LHCN-M2 (cell line): ENCODE measurements around the gene SH3RF3. TPM values are rescaled to one million over a fixed set of nuclear protein-coding genes. Genes with fewer than 3 reads are reported as not detected.
A peak's percentile ranks its signal among the peaks of the same experiment; 100 is the strongest.

Source experiments
- DNase-seq: peaks from one replicate; pipeline ENCODE4 v3.0.0-alpha.2; 2012; ENCODE audit warnings: low read depth
- total RNA-seq: library from RNA; depleted of rRNA; stranded (reverse); fragments of >200 nt; gene quantifications from 2 replicates; pipeline ENCODE4 v1.2.3, GENCODE V29; 2014

SH3RF3 gene
- total RNA-seq, 1 experiment from 2014 or later, result 6.6 TPM

DNA sequence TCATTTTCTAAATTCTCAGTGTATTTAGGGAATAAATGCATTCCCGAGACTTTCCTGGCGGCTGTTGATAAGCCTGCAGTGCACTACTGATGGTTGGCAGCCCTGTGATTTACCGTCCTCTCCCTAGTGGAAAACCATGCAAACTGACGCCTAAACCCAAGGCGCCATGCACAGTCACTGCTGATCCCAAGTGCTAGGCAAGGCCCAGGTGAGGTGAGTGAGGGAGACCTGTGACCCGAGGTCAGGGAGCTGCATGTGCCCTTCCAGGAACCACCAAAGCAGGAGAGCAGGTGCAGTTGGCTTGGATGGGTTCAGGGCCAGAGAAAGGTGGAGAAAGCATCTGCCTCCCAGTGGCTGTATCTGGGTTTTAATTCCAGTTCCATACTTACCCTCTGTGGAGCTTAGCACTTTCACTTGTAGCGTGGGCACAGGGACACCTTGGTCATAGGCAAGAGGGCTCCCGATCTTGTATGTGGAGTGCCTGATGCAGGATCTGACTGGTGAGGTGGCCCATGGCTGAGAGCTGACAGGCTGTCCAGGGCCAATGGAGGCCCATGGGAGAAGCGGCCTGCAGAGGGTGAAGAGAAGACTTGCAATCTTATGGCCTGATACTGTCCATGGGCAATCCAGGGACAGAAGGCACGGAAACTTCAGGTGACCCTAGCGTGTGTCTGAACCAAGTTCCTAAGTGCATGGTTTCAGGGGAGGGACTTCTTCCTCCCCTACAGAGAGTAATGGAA, 131.3 kb downstream of the SH3RF3 start:
- DNase-seq, result no peak

DNA sequence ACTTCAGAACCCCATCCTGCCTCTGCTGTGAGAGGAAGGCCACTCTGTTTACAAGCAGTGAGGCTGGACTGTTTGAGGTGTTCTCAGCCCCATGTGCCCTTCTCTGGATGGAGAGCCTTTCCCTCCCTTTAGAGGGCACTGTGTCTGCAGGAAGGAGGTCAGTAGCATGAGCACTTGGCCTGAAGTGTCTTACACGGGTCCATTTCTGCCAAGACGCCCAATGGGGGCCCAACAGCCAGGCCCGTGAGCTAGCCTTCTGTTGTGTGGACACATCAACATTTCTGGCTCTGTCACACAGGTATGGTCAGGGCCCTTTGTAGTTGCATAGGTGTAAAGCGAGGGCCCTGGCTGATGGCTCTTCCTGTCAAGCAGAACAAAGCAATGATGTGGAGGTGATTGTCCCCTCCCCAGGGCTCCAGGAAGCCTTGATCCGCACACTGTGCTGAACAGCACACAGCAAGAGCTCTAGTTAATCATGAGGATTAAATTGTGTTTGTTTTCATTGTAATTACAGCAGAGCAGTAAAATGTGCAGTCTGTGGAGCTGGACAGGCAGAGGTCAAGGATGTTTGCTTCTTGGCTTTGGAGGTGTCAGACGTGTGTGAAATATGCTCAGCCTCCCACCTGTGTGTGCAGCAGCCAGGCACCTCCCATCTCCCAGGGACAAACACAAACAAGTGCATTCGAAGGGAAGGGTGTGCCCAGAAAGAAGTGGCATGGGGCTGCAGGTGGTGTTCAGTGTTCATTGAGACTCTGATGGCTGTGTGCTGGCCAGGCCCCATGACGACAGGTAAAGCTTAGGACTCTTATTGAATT, 132.1 kb downstream of the SH3RF3 start:
- peak; percentile 32 for DNase-seq

DNA sequence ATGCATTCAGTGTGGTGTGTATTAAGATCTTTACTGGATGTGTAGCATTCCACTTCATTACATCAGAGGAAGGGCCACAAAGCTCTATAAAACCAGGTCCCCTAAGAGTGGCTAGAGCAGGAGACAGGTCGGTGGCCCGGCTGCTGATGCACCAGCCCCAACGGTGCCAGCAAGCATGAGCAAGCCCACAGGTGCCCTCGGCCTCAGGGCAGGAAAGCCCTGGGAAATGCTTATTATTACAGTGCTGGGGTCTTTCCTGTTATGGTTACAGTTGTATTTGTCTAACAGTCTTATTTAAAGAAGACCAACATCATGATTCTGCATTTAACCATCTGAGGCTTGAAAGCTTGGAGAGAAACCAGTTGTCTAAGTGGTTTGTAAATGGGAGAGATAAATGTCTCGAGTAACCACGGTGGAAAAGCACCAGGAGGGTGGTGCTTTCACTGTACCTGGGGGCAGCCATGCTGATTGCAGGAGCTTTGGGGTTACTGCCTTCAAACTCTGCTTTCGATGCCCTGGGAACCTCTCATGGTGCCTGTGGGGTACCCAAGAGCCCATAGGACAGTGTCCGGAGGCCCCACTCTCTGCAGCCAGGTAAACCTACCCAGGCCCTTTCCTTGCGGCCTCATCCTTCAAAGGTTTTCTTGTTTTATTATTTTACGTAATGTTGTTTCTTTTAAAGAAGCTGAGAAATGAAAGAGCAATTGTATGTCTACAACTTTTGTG, 133.1 kb downstream of the SH3RF3 start:
- no peak for DNase-seq

DNA sequence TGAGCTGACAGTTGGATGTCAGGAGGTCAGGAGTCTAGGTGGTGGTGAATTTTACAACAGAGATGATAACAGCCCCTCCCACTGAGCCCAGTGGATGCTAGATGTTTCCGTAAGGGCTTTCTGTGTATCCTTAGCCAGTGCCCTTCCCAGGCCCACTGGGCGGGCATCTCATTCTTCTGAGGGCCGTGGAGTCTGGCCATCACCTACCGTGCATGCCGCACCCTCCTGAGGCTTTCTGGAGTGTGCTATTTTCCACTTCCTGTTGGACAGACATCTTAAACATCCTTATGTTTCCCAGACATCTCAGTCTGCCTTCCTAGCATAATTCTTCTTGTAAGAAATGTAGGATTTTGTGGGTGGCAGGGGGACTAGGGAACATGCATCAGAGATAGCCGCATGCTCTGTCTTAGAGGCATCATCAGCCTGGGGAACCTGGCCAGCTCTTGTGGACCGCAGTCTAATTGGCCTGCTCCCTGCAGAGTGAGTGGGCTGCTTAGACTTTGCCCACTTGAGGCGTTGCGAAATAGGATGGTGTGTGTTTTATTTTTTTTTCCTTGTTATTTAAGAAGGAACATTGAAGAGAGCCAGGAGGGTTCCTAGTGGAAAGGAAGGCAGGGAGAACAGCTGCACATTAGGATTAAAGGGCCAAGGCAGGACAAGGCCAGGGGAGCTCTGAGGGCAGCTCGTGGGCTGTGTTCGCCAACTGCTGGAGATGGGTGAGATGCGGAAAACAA, 135.8 kb downstream of the SH3RF3 start:
- DNase-seq, result peak; percentile 88

DNA sequence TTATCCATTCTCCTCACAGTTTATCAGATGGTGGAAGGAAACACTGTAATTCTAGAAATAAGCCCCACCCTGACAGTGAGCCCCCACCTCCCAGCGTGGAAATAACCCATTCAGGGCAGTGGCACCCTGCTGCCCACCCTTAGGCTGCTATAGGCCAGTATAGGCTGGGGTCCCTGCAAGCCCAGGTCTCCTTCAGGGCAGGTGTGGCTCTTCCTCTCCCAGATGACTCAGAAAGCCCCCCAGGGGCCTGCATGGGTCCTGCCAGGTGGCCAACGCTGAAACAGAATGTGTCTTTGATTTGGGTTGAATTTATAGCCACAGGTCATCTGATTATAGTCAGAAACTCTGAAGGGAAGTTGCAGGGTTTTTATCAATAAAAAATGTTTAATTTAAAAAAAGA, 136.4 kb downstream of the SH3RF3 start:
- DNase-seq, result no peak

DNA sequence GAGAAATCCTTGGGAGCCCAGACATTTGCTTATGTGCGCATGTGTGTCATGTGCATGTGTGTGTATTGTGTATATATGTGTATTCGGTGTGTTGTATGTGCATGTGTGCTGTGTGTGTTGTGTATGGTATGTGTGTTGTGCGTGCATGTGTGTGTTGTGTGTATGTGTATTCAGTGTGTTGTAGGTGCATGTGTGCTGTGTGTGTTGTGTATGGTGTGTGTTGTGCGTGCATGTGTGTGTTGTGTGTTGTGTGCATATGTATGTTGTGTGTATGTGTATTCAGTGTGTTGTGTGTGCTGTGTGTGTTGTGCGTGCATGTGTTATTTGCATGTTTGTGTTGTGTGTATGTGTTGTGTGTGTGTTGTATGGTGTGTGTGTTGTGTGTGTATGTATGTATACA, 136.9 kb downstream of the SH3RF3 start:
- DNase-seq, result no peak

DNA sequence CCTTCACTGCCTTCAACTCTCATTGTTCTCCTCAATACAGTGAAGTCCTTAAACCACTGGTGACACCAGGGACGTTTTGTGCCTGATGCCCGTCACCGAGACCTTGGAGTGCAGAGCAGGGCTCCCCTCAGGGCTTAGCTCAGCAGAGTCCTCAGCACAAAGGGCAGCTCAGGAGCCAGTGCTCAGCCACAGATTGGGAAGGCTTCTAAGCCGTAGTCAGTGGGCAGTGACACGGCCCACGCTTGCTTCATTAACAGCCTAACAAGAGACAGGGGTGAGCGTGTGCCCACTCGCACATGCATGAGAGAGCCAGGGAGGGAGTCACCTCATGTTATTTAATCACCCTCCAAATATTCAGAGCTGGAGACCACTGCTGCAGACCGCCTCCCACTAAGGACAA, 137.5 kb downstream of the SH3RF3 start:
- no peak for DNase-seq

DNA sequence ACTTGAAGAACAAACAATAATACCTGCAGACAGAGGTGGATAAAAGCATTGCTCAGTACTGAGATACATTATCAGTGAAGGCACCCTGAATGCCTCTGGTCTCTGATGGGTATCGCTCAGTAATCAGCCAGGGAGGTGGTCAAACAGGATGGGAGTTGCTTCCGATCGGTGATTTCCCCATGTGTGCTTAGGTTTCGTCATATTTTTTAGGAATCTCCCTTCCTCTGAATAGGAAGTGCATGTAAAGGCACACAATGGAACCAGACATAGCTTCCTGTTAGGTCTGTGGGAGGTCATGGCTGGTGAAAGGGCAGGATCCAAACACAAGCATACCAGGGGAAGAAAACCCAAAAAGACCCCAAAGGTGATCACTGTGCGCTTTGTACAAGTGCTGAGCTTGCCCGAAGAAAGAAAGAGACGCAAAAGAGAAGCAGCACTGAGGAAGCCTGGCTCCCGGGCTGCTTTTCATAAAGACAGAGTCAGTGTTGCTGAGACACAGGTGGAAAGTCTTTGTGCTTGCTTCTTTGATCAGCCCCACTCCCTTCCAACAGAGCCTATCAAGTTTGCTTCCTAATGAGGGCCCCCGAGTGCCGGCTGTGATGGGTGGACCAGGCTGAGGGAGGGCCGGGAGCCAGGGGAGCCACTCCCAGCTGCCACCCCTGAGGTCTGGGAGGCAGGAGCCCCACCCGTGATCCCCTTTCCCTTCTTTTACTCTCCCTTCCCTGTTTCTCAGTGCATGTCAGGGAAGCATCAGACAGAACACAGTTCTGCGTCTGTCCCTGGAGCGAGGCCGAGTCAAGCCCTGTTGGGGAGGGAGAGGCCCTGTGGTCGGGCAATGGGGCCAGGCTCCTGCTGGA, 138.2 kb downstream of the SH3RF3 start:
- no peak for DNase-seq

DNA sequence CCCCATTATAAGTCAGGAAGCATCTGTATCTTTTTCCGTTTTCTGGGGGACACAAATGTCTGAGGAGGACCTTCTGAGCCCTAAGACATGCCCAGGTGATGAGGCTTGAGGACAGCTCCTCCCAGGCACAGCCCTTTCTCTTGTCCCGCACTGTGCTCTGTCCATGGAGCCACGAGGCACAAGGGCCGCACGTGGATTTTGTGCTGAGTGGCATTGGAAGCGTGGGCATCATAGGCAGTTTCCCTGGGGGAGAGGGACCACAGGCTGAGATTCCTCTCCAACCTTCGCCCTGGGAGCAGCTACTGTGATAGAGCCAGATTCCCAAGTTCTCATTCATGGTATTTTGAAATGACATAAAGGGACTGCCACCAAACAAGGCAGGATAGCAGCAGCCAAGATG, 139.9 kb downstream of the SH3RF3 start:
- no peak for DNase-seq

DNA sequence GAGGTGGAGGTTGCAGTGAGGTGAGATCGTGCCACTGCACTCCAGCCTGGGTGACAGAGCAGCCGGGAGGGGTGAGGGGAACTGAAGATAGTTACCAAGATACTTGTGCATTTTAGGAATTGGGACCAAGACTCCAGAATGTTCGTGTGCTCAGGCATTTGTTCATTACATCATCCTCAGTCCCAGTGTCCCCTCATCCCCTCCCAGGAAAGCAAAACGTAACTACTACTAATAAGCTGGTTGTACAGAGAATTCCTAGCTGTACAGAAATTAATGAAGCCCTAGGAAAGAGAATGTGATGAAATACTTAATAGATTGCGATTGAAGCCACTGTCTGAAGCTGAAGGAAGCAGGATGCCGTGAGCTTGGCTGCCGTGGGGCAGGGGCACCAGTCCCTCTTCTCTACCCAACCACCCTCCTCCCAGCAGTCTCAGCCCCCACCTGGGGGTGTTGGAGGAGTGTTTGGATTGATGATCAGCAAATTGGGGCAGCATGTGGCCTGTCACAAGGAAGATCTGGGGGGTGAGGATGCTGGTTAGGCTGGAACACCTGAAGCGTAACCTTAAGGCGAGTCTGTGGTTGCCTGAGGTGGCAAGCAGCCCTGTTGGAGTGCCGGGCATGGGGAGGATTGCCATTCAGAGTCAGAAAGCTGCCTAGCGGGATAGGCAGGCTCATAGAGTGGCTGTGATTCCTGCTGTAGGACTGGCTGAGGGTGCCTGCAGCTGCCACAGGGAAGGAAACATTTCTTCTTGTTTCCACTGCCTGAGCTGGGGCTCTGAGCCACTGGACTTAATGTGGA, 140.9 kb downstream of the SH3RF3 start:
- DNase-seq, result no peak

DNA sequence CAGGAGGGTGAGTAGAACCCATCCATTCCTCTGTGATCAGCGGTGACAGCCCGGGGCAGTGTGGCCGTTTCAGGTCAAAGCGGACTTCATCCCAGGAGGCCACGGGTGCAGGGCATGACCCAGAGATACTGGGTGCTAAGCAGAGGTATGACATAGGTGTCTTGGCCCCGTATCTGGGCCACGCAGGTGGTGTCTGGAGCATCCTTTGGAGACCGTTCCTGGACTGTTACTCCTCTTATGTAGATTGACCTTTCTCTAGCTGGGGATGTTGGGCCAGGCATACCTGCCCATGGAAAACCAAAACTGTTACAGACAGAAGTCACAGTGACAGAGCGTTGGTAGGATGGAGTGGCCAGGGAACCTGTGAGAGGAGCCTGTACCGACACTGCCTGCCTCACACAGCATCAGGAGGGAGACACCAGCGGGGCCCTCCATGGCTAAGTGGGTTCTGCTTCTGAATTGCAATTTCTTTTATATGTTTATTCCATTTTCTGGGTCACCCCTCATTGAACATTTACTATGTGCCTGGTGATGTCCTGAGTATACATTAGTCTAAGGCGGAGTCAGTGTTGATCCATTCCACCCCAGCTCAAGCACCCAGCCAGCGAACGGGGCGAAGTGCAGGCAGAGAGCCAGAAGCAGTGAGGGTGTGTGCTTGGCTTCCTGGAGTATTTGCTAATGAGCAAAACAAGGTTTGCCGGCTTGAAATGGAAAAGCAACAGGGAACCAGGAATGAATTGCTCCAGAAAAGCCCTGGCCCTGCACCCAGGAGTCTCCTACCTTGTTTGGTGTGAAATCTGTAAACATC, 141.7 kb downstream of the SH3RF3 start:
- no peak for DNase-seq

DNA sequence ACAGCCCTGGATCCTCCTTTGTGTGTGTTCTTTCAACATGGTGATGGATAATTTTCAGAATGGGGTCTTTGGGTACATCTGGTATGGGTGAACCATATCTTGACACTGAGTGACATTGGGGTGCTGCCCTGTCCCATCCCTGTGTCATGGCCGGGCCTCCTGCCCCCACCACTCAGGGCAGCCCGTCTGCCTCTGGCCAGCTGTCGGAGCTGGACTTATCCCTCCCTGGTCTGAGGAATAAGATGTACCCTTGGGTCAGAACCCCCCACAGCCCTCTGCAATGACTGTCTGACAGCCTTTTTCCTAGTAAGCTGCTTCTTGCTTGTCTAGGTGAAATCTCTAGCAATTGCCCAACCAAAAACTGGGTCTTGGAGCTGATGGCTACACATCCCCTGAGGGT, 142.9 kb downstream of the SH3RF3 start:
- DNase-seq, result no peak

DNA sequence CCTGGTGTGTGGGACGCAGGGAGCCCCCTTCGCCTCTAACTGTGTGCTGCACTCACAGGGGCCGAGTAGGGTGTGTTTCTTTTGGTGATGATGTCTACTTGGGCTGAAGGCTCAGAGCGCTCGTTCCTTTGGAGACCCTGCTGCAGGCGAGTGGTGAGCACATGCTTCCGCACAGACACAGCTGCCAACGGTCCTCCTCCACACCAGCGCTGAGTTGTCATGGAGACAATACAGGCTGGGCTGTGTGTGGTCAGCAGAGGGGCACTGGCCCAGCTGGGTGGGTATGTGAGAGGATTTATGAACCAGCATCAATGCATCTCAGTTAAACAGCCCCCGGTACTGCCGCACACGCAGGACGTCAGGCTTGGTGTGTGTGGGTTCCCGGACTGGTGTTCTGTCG, 143.5 kb downstream of the SH3RF3 start:
- DNase-seq, result no peak

DNA sequence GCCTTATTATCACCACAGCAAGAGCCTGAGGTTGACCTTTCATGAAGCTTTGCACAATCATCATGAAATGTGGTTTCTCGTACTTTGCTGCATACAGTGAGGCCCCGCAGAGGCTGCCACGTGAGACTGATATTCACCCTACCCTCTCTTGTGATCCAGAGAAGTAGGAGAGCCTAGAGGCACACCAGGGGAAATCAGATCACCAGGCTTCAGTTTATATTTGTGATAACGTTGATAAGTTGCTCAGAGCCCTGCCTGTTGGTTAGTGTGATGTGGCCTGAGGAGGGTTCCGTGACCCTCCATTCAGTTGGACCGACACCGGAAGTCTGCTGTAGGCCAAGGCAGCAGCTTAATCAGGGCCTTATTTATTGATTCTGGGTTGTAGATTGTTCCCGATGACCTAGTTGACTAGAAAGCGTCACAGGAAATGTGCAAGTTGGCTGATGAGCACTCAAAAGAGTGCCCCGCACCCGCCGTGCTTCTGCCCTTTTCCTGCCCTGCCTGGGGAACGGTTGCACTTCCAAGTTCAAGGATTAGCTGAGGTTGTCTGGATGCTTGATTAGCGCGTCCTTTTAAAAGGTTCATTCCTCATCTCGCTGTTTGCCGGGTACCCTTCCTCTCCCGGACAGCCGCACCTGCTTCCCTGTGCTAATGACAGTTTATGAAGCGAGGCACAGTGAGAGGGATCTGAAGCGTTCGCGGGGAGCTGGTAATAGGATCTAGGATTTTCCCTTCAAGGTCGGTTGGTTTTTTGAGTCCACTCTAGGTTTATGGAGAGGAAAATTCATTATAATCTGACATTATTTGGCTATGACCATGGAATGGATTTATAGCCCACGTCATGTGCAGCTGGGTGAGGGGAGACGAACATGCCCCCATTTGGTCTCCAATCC, 146.4 kb downstream of the SH3RF3 start:
- DNase-seq, result no peak

DNA sequence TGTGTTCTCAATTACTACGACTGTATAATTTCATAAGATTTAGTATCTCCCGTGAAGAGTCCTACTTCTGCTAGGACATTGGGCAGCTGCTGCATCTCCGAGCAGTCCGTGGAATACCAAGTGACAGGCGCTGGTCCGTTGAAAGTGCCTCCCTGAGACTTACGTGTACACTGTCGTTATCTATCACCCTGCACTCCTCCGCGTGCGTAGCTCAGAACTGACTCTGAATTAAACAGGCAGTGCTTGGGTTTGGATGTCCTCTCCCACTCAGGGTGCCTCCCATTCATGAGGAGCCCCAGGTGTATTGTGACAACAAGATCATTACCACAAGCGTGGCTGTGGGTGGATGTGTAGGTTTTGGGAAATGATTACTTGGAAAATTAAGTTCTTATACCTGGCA, 148.4 kb downstream of the SH3RF3 start:
- no peak for DNase-seq

DNA sequence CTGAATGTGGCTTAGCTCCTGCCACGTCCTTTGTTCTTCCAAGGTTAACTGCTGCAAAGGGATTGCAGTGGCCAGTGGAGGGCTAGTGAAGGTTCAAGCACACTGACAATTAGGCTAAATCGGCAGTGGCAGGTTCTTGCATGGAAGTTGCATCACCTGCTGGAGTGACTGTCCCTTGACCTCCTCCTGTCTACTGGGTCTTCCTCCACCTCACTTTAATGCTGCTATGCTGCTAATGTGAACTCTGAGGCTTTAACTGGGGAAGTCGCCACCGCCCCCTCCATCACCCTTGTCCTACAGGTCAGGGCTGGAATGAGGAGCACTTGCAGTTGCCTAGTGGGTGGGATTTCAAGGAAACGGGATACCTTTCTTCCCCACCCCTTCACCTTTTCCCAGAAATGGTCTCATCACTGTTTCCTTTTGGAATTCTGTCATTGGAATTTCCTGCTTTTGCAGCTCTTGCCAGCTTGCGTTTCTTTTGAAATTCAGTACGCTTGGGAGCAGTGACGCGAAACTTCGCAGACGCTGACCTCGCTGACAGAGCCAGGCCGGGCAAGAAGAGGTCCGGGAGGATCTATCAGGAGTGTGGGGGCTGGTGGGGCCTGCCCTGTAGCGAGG, 150.3 kb downstream of the SH3RF3 start:
- no peak for DNase-seq

DNA sequence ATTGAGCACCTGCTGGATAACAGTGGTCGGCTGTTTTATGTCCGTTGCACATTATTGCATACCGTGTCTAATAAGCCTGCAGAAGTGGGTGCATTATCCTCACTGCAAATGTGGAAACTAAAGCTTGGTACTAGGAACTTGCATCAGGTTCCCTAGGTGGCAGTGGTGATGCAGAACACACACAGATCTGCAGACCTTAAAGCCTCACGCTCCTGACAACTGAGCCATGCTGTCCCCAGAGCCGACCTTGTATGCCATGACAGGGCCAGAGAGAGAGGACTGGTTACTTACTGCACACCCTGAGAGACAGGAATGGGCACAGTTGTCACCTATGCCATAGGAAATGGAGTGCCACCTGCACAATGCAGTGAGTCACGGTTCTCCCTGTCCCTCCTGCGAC, 151.8 kb downstream of the SH3RF3 start:
- no peak for DNase-seq

DNA sequence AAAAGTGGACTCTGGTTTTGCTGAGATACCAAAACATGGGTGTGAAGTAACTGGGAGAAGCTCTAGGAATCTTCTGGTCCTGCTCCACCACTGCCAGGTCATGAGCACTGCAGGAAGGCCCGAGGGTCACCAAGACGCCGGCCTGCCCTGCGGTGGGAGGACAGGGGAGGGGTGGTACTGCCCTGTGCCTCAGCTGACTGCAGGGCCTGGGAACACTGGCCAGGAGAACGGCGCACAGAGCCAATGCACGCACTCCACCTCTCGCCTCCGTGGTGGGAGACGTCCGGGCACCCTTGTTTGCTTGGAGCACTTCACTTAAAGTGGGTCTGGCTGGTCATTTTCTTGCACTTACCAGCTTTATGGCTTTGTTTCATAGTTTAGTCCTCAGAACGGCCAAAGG, 153.4 kb downstream of the SH3RF3 start:
- no peak for DNase-seq
